MM.1S (cell line): ENCODE measurements around the gene SLC15A3.

Experiments used
- DNase-seq: peaks from one replicate; pipeline ENCODE4 v3.0.0-alpha.2; 2015
- H2AFZ ChIP-seq: fragments of 300-600 bp; sonication (generic); 2 replicates; pipeline ENCODE4 v1.6.0; 2016; ENCODE audit warnings: antibody characterized with exemption, low read length
- H3F3A ChIP-seq: fragments of 300-600 bp; sonication (generic); 2 replicates; pipeline ENCODE4 v1.6.1; 2016; ENCODE audit warnings: mild to moderate bottlenecking, antibody characterized with exemption, low read length, moderate library complexity, mixed read lengths; ENCODE audit not compliant: insufficient read depth
- H3K27ac ChIP-seq: fragments of 300-600 bp; sonication (generic); 2 replicates; pipeline ENCODE4 v1.5.1; 2016; ENCODE audit warnings: mild to moderate bottlenecking, low read length
- H3K27me3 ChIP-seq: fragments of 300-600 bp; sonication (generic); replicated peaks from 2 replicates; pipeline ENCODE4 v1.6.0; 2016; ENCODE audit warnings: low read length; ENCODE audit not compliant: insufficient read depth
- H3K36me3 ChIP-seq: fragments of 300-600 bp; sonication (generic); replicated peaks from 2 replicates; pipeline ENCODE4 v1.6.1; 2016; ENCODE audit warnings: mild to moderate bottlenecking, low read length, mixed read lengths; ENCODE audit not compliant: insufficient read depth
- H3K4me1 ChIP-seq: fragments of 300-600 bp; sonication (generic); 2 replicates; pipeline ENCODE4 v1.6.1; 2016; ENCODE audit warnings: low read length, mixed read lengths
- H3K4me2 ChIP-seq: fragments of 300-600 bp; sonication (generic); 2 replicates; pipeline ENCODE4 v1.6.0; 2016; ENCODE audit warnings: low read depth, low read length
- H3K4me3 ChIP-seq: fragments of 300-600 bp; sonication (generic); 2 replicates; pipeline ENCODE4 v1.5.1; 2016; ENCODE audit warnings: low read length, mixed read lengths
- H3K79me2 ChIP-seq: fragments of 300-600 bp; sonication (generic); 2 replicates; pipeline ENCODE4 v1.6.1; 2016; ENCODE audit warnings: mixed run types, low read length, mixed read lengths
- H3K9ac ChIP-seq: fragments of 300-600 bp; sonication (generic); 2 replicates; pipeline ENCODE4 v1.6.1; 2016; ENCODE audit warnings: low read length, mixed read lengths
- H3K9me2 ChIP-seq: fragments of 300-600 bp; sonication (generic); replicated peaks from 2 replicates; pipeline ENCODE4 v1.6.1; 2016; ENCODE audit warnings: mild to moderate bottlenecking, low read length, mixed read lengths; ENCODE audit not compliant: insufficient read depth
- H3K9me3 ChIP-seq: fragments of 300-600 bp; sonication (generic); replicated peaks from 2 replicates; pipeline ENCODE4 v1.6.1; 2016; ENCODE audit warnings: mild to moderate bottlenecking, low read length, mixed read lengths; ENCODE audit not compliant: insufficient read depth
- H4K20me1 ChIP-seq: fragments of 300-600 bp; sonication (generic); 2 replicates; pipeline ENCODE4 v1.6.1; 2016; ENCODE audit warnings: mild to moderate bottlenecking, low read length, moderate library complexity, mixed read lengths; ENCODE audit not compliant: insufficient read depth
- EZH2 ChIP-seq: fragments of 300-600 bp; sonication (generic); optimal IDR thresholded peaks from 2 replicates; pipeline ENCODE3; 2017; ENCODE audit warnings: low read depth, mild to moderate bottlenecking, antibody characterized with exemption, low read length, mixed read lengths
- EZH2phosphoT487 ChIP-seq: fragments of 300-600 bp; sonication (generic); IDR thresholded peaks from 2 replicates; pipeline ENCODE4 v1.6.1; 2018; ENCODE audit warnings: antibody characterized with exemption, low read length
- TF ChIP-seq, protein P1 (sequence below): fragments of 300-600 bp; sonication (generic); IDR thresholded peaks from 2 replicates; pipeline ENCODE4 v1.5.1; 2016; ENCODE audit warnings: antibody characterized with exemption, low read length, mixed read lengths

The SLC15A3 gene

DNA sequence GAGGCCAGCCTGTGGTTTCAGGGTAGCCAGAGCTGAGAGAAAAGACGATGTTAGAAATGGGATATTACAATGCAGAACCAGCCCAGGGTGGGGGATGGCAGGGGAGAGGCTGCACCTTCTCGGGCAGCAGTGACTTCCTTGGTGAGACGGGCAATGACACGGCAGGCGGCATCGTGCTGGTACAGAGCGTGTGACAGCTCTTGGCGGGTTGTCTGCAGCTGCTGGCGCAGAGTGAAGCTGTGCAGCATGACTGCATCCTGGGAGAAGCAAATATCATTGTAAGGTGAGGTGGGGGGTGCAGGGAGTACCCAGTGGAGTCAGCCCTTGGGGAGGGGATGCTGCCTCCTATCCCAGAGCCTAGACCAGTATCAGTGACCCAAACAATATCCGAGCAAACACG lies 49.4 kb downstream of the SLC15A3 start:
- Histone ChIP-seq H3F3A (peaks cover 27% of the 10 kb centered on the region), H3K9ac (no peak overlapping the region), H3K36me3 (peaks cover 24% of the 10 kb centered on the region), H4K20me1 (0 out of 2 replicates have a peak, but pooled peaks cover 13% of the 10 kb centered on the region), H3K27me3 (no peaks in the 10 kb centered on the region), H3K79me2 (peaks cover 68% of the 10 kb centered on the region), H3K4me1 (peaks cover 19% of the 10 kb centered on the region; the same call in 1 of the 2 replicates), H3K9me2 (no peaks in the 10 kb centered on the region), H3K4me2 (no peak overlapping the region), H3K27ac (no peak overlapping the region), H2AFZ (no peak overlapping the region), H3K9me3 (no peaks in the 10 kb centered on the region), H3K4me3 (no peak overlapping the region)
- no peak for TF ChIP-seq EZH2phosphoT487
- TF ChIP-seq EZH2 = no peak
- TF ChIP-seq, protein P1, sequence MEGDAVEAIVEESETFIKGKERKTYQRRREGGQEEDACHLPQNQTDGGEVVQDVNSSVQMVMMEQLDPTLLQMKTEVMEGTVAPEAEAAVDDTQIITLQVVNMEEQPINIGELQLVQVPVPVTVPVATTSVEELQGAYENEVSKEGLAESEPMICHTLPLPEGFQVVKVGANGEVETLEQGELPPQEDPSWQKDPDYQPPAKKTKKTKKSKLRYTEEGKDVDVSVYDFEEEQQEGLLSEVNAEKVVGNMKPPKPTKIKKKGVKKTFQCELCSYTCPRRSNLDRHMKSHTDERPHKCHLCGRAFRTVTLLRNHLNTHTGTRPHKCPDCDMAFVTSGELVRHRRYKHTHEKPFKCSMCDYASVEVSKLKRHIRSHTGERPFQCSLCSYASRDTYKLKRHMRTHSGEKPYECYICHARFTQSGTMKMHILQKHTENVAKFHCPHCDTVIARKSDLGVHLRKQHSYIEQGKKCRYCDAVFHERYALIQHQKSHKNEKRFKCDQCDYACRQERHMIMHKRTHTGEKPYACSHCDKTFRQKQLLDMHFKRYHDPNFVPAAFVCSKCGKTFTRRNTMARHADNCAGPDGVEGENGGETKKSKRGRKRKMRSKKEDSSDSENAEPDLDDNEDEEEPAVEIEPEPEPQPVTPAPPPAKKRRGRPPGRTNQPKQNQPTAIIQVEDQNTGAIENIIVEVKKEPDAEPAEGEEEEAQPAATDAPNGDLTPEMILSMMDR = no peak
- DNase-seq = no peak

DNA sequence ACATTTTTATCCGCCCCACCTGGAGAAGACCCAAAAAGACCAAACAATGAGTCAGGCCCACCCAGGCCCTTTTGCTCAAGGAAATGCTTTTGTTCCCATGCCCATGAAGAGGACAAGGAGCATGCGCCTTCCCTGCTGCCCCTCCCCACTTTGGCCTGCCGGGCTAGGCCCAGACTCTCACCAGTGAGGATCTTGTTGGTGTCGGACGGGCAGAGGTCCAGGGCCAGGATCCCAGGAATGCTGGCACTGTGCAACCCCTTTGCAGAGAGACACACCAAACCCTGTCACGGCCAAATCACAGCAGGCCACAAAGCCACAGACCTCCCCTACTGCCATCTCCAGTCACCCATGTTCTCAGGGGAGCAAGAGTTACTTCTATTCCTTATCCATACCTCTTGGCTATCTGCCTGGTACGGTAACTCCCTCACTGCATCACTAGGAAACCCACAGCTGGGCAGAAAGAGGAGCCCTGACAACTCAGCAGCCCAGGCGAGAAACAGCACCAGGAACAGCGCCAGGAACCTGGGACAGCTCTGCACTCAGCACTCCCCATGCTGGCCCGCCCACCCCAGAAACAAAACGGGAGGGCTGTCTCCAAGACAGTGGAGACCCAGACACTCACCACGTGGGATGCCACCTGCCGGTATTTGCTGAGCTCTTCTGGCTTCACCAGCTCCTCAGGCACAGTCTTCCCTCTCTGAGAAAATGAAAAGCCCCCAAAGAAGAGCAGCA lies 51.1 kb downstream of the SLC15A3 start:
- Histone ChIP-seq H2AFZ (no peak overlapping the region), H3K4me2 (no peak overlapping the region), H4K20me1 (0 out of 2 replicates have a peak, but pooled peaks cover 13% of the 10 kb centered on the region), H3K79me2 (peaks cover 69% of the 10 kb centered on the region), H3K27me3 (no peaks in the 10 kb centered on the region), H3K4me3 (no peak overlapping the region), H3K9me3 (no peaks in the 10 kb centered on the region), H3K9ac (no peak overlapping the region), H3K36me3 (peaks cover 29% of the 10 kb centered on the region), H3K27ac (no peak overlapping the region), H3K4me1 (peaks cover 12% of the 10 kb centered on the region; the same call in 1 of the 2 replicates), H3K9me2 (no peaks in the 10 kb centered on the region), H3F3A (peaks cover 14% of the 10 kb centered on the region)
- DNase-seq = no peak
- TF ChIP-seq, protein P1 = no peak
- TF ChIP-seq EZH2 = no peak
- no peak for TF ChIP-seq EZH2phosphoT487

DNA sequence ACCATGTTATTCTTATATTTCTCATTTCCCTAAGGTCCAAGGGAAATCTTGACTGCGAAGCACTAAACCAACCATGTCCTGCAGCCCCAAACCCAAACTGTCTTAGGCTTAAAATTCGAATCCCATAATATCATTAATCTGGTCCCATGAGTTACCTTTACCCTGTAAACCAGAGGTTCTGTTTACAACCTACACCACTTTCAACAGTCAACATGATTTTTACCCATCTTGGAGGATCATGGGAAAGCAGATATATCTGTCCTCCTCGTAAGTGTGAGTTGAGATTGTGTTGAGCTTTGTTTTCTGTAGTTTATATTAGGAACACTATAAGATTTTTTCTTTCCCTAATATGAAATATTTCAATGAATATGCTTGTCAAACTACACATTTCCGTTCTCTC lies 52.0 kb downstream of the SLC15A3 start:
- TF ChIP-seq, protein P1 = no peak
- TF ChIP-seq EZH2 = no peak
- TF ChIP-seq EZH2phosphoT487 = no peak
- Histone ChIP-seq H3K79me2 (peaks cover 60% of the 10 kb centered on the region), H3K4me2 (no peak overlapping the region), H3F3A (peaks cover 13% of the 10 kb centered on the region), H2AFZ (no peak overlapping the region), H3K36me3 (peaks cover 31% of the 10 kb centered on the region), H3K4me1 (peaks cover 8% of the 10 kb centered on the region; the same call in 1 of the 2 replicates), H3K9me2 (no peaks in the 10 kb centered on the region), H4K20me1 (0 out of 2 replicates have a peak, but pooled peaks cover 13% of the 10 kb centered on the region), H3K9ac (no peak overlapping the region), H3K27ac (no peak overlapping the region), H3K9me3 (no peaks in the 10 kb centered on the region), H3K27me3 (no peaks in the 10 kb centered on the region), H3K4me3 (no peak overlapping the region)
- DNase-seq = no peak
